Loucy (cell line): ENCODE results near the gene ZNF629.

Experiments
- H2AFZ ChIP-seq: fragments of 200-600 bp; sonication (generic); 2 replicates; pipeline ENCODE4 v1.6.0; 2016; ENCODE audit warnings: antibody characterized with exemption, mild to moderate bottlenecking, low read length, moderate library complexity
- H3F3A ChIP-seq: fragments of 200-600 bp; 2 replicates; pipeline ENCODE4 v1.6.0; 2016; ENCODE audit warnings: antibody characterized with exemption, low read depth, mild to moderate bottlenecking
- H3K27me3 ChIP-seq: fragments of 200-600 bp; sonication (generic); 2 replicates; pipeline ENCODE4 v1.6.1; 2014; ENCODE audit warnings: low read length, mild to moderate bottlenecking; ENCODE audit not compliant: insufficient read depth, poor library complexity, severe bottlenecking
- H3K36me3 ChIP-seq: fragments of 200-600 bp; sonication (generic); 2 replicates; pipeline ENCODE4 v1.6.1; 2016; ENCODE audit warnings: low read length; ENCODE audit not compliant: insufficient read depth
- H3K4me1 ChIP-seq: fragments of 200-600 bp; sonication (generic); 2 replicates; pipeline ENCODE4 v1.5.1; 2014; ENCODE audit warnings: low read length, mild to moderate bottlenecking; ENCODE audit not compliant: insufficient read depth, poor library complexity, severe bottlenecking
- H3K4me2 ChIP-seq: fragments of 200-600 bp; sonication (generic); 2 replicates; pipeline ENCODE4 v1.6.0; 2014; ENCODE audit warnings: antibody characterized with exemption, low read length, low read depth, mild to moderate bottlenecking; ENCODE audit not compliant: poor library complexity, severe bottlenecking
- H3K4me3 ChIP-seq: fragments of 200-600 bp; sonication (generic); 2 replicates; pipeline ENCODE4 v1.5.1; 2014; ENCODE audit warnings: low read length, mild to moderate bottlenecking, mixed read lengths; ENCODE audit not compliant: poor library complexity, severe bottlenecking
- H3K79me2 ChIP-seq: fragments of 200-600 bp; sonication (generic); 2 replicates; pipeline ENCODE4 v1.6.1; 2014; ENCODE audit warnings: low read length; ENCODE audit not compliant: insufficient read depth
- H3K9ac ChIP-seq: fragments of 200-600 bp; sonication (generic); 2 replicates; pipeline ENCODE4 v1.6.0; 2014; ENCODE audit warnings: mild to moderate bottlenecking, low read depth, low read length, moderate library complexity; ENCODE audit not compliant: poor library complexity, severe bottlenecking
- H3K9me2 ChIP-seq: fragments of 200-600 bp; sonication (generic); replicated peaks from 2 replicates; pipeline ENCODE4 v1.6.1; 2016; ENCODE audit warnings: low read depth, low read length, mixed read lengths
- H3K9me3 ChIP-seq: fragments of 200-600 bp; sonication (generic); 2 replicates; pipeline ENCODE4 v1.6.1; 2014; ENCODE audit warnings: mild to moderate bottlenecking, antibody characterized with exemption, low read length, low read depth; ENCODE audit not compliant: insufficient read depth
- H4K20me1 ChIP-seq: fragments of 200-600 bp; sonication (generic); 2 replicates; pipeline ENCODE4 v1.6.0; 2014; ENCODE audit warnings: antibody characterized with exemption, low read length, mild to moderate bottlenecking; ENCODE audit not compliant: insufficient read depth, poor library complexity, severe bottlenecking
- CTCF ChIP-seq: fragments of 200-600 bp; sonication (generic); conservative IDR thresholded peaks from 2 replicates; pipeline ENCODE4 v1.5.1; 2014; ENCODE audit warnings: mild to moderate bottlenecking, antibody characterized with exemption, low read length
- EZH2phosphoT487 ChIP-seq: fragments of 200-600 bp; IDR thresholded peaks from 2 replicates; pipeline ENCODE4 v1.6.1; 2018; ENCODE audit warnings: antibody characterized with exemption, mild to moderate bottlenecking, moderate library complexity, borderline replicate concordance

Gene ZNF629

GRCh38 chr16:30773826-30774225 is 13.2 kb downstream of the ZNF629 start:
- no peaks in the 10 kb centered on the region for H3K4me1 ChIP-seq
- H3K4me3 ChIP-seq = no peak overlapping the region
- H3F3A ChIP-seq = no peaks in the 10 kb centered on the region
- no peaks in the 10 kb centered on the region for H3K9me3 ChIP-seq
- no peak overlapping the region for H3K9ac ChIP-seq
- no peaks in the 10 kb centered on the region for H3K9me2 ChIP-seq
- H3K4me2 ChIP-seq = no peak overlapping the region
- no peak for TF ChIP-seq EZH2phosphoT487
- no peaks in the 10 kb centered on the region for H4K20me1 ChIP-seq
- H3K79me2 ChIP-seq = no peaks in the 10 kb centered on the region
- peaks cover 49% of the 10 kb centered on the region; the same call in 1 of the 2 replicates for H3K36me3 ChIP-seq
- H3K27me3 ChIP-seq = no peaks in the 10 kb centered on the region
- H2AFZ ChIP-seq = no peak overlapping the region

GRCh38 chr16:30771726-30772125 is 15.3 kb downstream of the ZNF629 start:
- TF ChIP-seq CTCF = no peak
- no peak for TF ChIP-seq EZH2phosphoT487
- Histone ChIP-seq H3K4me2 (no peak overlapping the region), H3K79me2 (no peaks in the 10 kb centered on the region), H3K9me3 (no peaks in the 10 kb centered on the region), H2AFZ (no peak overlapping the region), H3K4me3 (no peak overlapping the region), H3K27me3 (no peaks in the 10 kb centered on the region), H4K20me1 (no peaks in the 10 kb centered on the region), H3K9me2 (no peaks in the 10 kb centered on the region), H3K4me1 (no peaks in the 10 kb centered on the region), H3K9ac (no peak overlapping the region), H3K36me3 (peaks cover 70% of the 10 kb centered on the region; the same call in 1 of the 2 replicates), H3F3A (no peaks in the 10 kb centered on the region)

- Histone ChIP-seq H4K20me1 (peaks cover 4% of the 10 kb centered on the region), H3K36me3 (peaks cover 92% of the 10 kb centered on the region; the same call in 1 of the 2 replicates), H3K9me2 (no peaks in the 10 kb centered on the region), H3K4me1 (no peaks in the 10 kb centered on the region), H3K27me3 (no peaks in the 10 kb centered on the region), H3K4me3 (no peak overlapping the region), H2AFZ (no peak overlapping the region), H3F3A (no peaks in the 10 kb centered on the region), H3K9ac (no peak overlapping the region), H3K4me2 (no peak overlapping the region), H3K9me3 (no peaks in the 10 kb centered on the region), H3K79me2 (peaks cover 4% of the 10 kb centered on the region; the same call in 1 of the 2 replicates)
- TF ChIP-seq EZH2phosphoT487 (no peak), CTCF (no peak)
Observed at GRCh38 chr16:30769379-30770089, 17.5 kb downstream of the ZNF629 start.
